Body of pancreas (tissue), 4 donors: Measurements from ENCODE around the gene DNAJC13.

Experiments
- POLR2A ChIP-seq, 3 donors: fragments of 450-650 bp; IDR thresholded peaks; one replicate each; pipeline ENCODE4 v1.6.1; 2016; ENCODE audit warnings: antibody characterized with exemption in 3 of 3, mild to moderate bottlenecking in 2 of 3
- TF ChIP-seq, protein P1 (sequence below), 7 experiments: fragments of 450-650 bp in 4 of 7; fragments of 200-600 bp in 3 of 7; sonication (generic) in 3 of 7; IDR thresholded peaks; one replicate each; pipeline ENCODE4 v1.5.1; 2016 to 2019; ENCODE audit warnings: antibody characterized with exemption in 7 of 7

- TF ChIP-seq POLR2A (IDR thresholded peaks at IDR 0.05) = no peak
- TF ChIP-seq, protein P1, sequence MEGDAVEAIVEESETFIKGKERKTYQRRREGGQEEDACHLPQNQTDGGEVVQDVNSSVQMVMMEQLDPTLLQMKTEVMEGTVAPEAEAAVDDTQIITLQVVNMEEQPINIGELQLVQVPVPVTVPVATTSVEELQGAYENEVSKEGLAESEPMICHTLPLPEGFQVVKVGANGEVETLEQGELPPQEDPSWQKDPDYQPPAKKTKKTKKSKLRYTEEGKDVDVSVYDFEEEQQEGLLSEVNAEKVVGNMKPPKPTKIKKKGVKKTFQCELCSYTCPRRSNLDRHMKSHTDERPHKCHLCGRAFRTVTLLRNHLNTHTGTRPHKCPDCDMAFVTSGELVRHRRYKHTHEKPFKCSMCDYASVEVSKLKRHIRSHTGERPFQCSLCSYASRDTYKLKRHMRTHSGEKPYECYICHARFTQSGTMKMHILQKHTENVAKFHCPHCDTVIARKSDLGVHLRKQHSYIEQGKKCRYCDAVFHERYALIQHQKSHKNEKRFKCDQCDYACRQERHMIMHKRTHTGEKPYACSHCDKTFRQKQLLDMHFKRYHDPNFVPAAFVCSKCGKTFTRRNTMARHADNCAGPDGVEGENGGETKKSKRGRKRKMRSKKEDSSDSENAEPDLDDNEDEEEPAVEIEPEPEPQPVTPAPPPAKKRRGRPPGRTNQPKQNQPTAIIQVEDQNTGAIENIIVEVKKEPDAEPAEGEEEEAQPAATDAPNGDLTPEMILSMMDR (IDR thresholded peaks at IDR 0.05) = no peak
Observed at GRCh38 chr3:132382267-132382666, 35.0 kb upstream of the DNAJC13 start.
